ENCODE data around the gene CCDC142. TPM values are rescaled to one million over a fixed set of nuclear protein-coding genes. Genes with fewer than 3 reads are reported as not detected.

The CCDC142 gene
- polyA plus RNA-seq, 1 donor (not counting 4 experiments of a cell fraction or from before 2014, with no cell fraction given): 4.7 TPM

DNA sequence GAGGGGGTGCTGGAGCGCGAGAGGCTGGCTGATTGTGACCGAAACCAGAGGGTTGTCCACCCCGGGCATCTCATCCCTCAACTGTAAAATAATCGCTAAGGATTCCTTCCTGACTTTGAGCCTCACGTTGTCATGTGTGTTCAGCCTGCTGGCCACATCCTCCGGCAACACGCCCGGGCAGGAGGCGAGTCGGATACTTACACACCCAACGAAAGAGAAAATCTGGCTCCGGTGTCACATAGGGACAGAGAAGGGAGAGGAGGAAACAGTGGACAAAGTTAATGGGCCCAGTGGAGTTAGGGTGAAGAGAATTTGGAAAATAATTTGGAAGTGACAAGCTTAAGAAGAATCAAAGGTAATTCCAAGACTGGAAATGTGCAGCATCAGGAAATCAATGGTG, 33.9 kb upstream of the CCDC142 start:
- Histone ChIP-seq H3K4me1 (ENCODE audit: control insufficient read depth, extremely low read depth, insufficient read depth, low read length) (peaks cover 6% of the 10 kb centered on the region), H4K20me1 (ENCODE audit: control insufficient read depth, extremely low read depth, insufficient read depth, low read length) (no peaks in the 10 kb centered on the region), H2AFZ (ENCODE audit: control insufficient read depth, low read length) (no peak overlapping the region), H3K27ac (ENCODE audit: control insufficient read depth, insufficient read depth, low read length) (no peak overlapping the region), H3K9me3 (ENCODE audit: control insufficient read depth, low read depth, low read length) (no peaks in the 10 kb centered on the region), H3K4me2 (ENCODE audit: control insufficient read depth, extremely low read depth, insufficient read depth, low read depth, low read length) (peak overlapping the region; percentile 20), H3K9ac (ENCODE audit: control insufficient read depth, extremely low read depth, insufficient read depth, low read length) (no peak overlapping the region), H3K36me3 (ENCODE audit: control insufficient read depth in 2 of 2, extremely low read depth in 1 of 2, insufficient read depth in 2 of 2, low read length in 2 of 2) (no peaks in the 10 kb centered on the region), H3K9me1 (ENCODE audit: control insufficient read depth, extremely low read depth, insufficient read depth, low read length) (no peaks in the 10 kb centered on the region), H3K79me2 (ENCODE audit: control insufficient read depth, insufficient read depth, low read length) (no peaks in the 10 kb centered on the region), H3K27me3 (ENCODE audit: control insufficient read depth, extremely low read depth, insufficient read depth, low read length) (peaks cover 56% of the 10 kb centered on the region), H3K4me3 (ENCODE audit: control insufficient read depth in 2 of 3, extremely low read depth in 1 of 3, insufficient read depth in 2 of 3, low read depth in 1 of 3, low read length in 3 of 3) (no peak overlapping the region)
- dilution Hi-C loops (cut with MboI; ENCODE audit: extremely low pct_ligation_motif_present, low sequenced_read_pairs): no loop called here
- FAIRE-seq (no peak), DNase-seq (ENCODE audit: low read depth, low spot score) (no peak)
- TF ChIP-seq EZH2 (IDR thresholded peaks at IDR 0.05; ENCODE audit: low read length): no peak
- TF ChIP-seq, protein P1, sequence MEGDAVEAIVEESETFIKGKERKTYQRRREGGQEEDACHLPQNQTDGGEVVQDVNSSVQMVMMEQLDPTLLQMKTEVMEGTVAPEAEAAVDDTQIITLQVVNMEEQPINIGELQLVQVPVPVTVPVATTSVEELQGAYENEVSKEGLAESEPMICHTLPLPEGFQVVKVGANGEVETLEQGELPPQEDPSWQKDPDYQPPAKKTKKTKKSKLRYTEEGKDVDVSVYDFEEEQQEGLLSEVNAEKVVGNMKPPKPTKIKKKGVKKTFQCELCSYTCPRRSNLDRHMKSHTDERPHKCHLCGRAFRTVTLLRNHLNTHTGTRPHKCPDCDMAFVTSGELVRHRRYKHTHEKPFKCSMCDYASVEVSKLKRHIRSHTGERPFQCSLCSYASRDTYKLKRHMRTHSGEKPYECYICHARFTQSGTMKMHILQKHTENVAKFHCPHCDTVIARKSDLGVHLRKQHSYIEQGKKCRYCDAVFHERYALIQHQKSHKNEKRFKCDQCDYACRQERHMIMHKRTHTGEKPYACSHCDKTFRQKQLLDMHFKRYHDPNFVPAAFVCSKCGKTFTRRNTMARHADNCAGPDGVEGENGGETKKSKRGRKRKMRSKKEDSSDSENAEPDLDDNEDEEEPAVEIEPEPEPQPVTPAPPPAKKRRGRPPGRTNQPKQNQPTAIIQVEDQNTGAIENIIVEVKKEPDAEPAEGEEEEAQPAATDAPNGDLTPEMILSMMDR (optimal IDR thresholded peaks at IDR 0.05 in 1 of 3, IDR thresholded peaks at IDR 0.05 in 1 of 3, conservative IDR thresholded peaks at IDR 0.05 in 1 of 3; ENCODE audit: extremely low read depth in 1 of 3, insufficient read depth in 2 of 3, low read length in 3 of 3): no peak

DNA sequence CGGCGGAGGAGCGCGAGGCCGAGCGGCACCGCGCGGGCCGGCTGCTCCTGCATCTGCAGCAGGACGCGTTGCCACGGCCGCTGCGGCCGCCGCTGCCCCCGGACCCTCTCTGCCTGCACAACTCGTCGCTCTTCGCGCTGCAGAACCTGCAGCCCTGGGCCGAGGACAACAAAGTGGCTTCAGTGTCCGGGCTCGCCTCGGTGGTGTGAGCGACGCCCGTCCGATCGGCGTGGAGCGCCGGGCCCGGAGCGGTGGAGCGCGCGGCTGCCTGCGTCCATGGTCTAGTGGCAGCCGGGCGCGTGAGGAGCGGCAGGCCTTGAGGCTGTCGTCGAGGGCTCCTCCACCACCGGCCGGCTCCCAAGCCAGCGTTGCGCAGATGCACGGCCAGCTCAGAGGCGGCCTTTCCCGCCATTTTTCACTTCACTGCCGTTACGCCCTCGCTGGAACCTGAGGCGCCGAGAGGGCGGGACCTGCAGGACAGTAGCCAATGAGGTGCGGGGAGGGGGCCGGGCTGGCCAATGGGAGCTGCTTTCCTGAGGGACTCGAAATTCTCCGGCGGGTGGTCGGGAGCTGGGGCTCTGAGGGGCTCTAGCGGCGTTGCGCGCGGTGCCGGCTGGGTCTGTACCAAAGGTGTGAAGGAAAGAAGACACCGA, 33.3 kb upstream of the CCDC142 start:
- no peak overlapping the region for H3K4me3 ChIP-seq (ENCODE audit: control insufficient read depth in 2 of 3, extremely low read depth in 1 of 3, insufficient read depth in 2 of 3, low read depth in 1 of 3, low read length in 3 of 3)
- H3K9me1 ChIP-seq (ENCODE audit: control insufficient read depth, extremely low read depth, insufficient read depth, low read length): no peaks in the 10 kb centered on the region
- peaks cover 6% of the 10 kb centered on the region for H3K4me1 ChIP-seq (ENCODE audit: control insufficient read depth, extremely low read depth, insufficient read depth, low read length)
- FAIRE-seq: no peak
- peaks cover 61% of the 10 kb centered on the region for H3K27me3 ChIP-seq (ENCODE audit: control insufficient read depth, extremely low read depth, insufficient read depth, low read length)
- H3K36me3 ChIP-seq (ENCODE audit: control insufficient read depth in 2 of 2, extremely low read depth in 1 of 2, insufficient read depth in 2 of 2, low read length in 2 of 2): no peaks in the 10 kb centered on the region
- H3K9me3 ChIP-seq (ENCODE audit: control insufficient read depth, low read depth, low read length): no peaks in the 10 kb centered on the region
- no peaks in the 10 kb centered on the region for H4K20me1 ChIP-seq (ENCODE audit: control insufficient read depth, extremely low read depth, insufficient read depth, low read length)
- TF ChIP-seq, protein P1 (optimal IDR thresholded peaks at IDR 0.05 in 1 of 3, IDR thresholded peaks at IDR 0.05 in 1 of 3, conservative IDR thresholded peaks at IDR 0.05 in 1 of 3; ENCODE audit: extremely low read depth in 1 of 3, insufficient read depth in 2 of 3, low read length in 3 of 3): no peak
- TF ChIP-seq EZH2 (IDR thresholded peaks at IDR 0.05; ENCODE audit: low read length): no peak
- no peak for DNase-seq (ENCODE audit: low read depth, low spot score)
- H3K79me2 ChIP-seq (ENCODE audit: control insufficient read depth, insufficient read depth, low read length): no peaks in the 10 kb centered on the region
- peak overlapping the region; percentile 20 for H3K4me2 ChIP-seq (ENCODE audit: control insufficient read depth, extremely low read depth, insufficient read depth, low read depth, low read length)
- dilution Hi-C loops (cut with MboI; ENCODE audit: extremely low pct_ligation_motif_present, low sequenced_read_pairs): no loop called here
- H3K9ac ChIP-seq (ENCODE audit: control insufficient read depth, extremely low read depth, insufficient read depth, low read length): no peak overlapping the region
- no peak overlapping the region for H2AFZ ChIP-seq (ENCODE audit: control insufficient read depth, low read length)
- H3K27ac ChIP-seq (ENCODE audit: control insufficient read depth, insufficient read depth, low read length): no peak overlapping the region

Measured in keratinocyte (primary cell).